Measurements from ENCODE around the gene NOTCH4.

The NOTCH4 gene

GRCh38 chr6:32163559-32164258 is 60.2 kb downstream of the NOTCH4 start:
- DNase-seq (ENCODE audit: low spot score): no peak

- DNase-seq (ENCODE audit: low spot score): no peak
Observed at GRCh38 chr6:32158052-32158451, 65.8 kb downstream of the NOTCH4 start.

GRCh38 chr6:32156891-32157290 is 67.0 kb downstream of the NOTCH4 start:
- DNase-seq (ENCODE audit: low spot score): no peak

GRCh38 chr6:32154514-32155161 is 69.2 kb downstream of the NOTCH4 start:
- DNase-seq (ENCODE audit: low spot score): peak; percentile 78

GRCh38 chr6:32153564-32154513 is 70.0 kb downstream of the NOTCH4 start, which contains the start of gene PPT2:
TSS of gene PPT2 (plus strand) at chr6:32154141. CDS start at chr6:32154595, 454 bp downstream.
- DNase-seq (ENCODE audit: low spot score): peak; percentile 81

GRCh38 chr6:32152769-32153563 is 70.9 kb downstream of the NOTCH4 start:
- DNase-seq (ENCODE audit: low spot score): peak; percentile 18

GRCh38 chr6:32151863-32152768 is 71.8 kb downstream of the NOTCH4 start, which contains the start of gene PRRT1:
TSS of gene PRRT1 (minus strand) at chr6:32151939. CDS start at chr6:32151827, 112 bp downstream.
- no peak for DNase-seq (ENCODE audit: low spot score)

- no peak for DNase-seq (ENCODE audit: low spot score)
Observed at GRCh38 chr6:32151181-32151862, 72.5 kb downstream of the NOTCH4 start.

- DNase-seq (ENCODE audit: low spot score): no peak
Observed at GRCh38 chr6:32149932-32150870, 73.7 kb downstream of the NOTCH4 start.

GRCh38 chr6:32149092-32149755 is 74.6 kb downstream of the NOTCH4 start:
- no peak for DNase-seq (ENCODE audit: low spot score)

GRCh38 chr6:32148289-32149091 is 75.4 kb downstream of the NOTCH4 start:
- DNase-seq (ENCODE audit: low spot score): no peak

- DNase-seq (ENCODE audit: low spot score): no peak
Observed at GRCh38 chr6:32147401-32148132, 76.3 kb downstream of the NOTCH4 start.

GRCh38 chr6:32146687-32147086 is 77.2 kb downstream of the NOTCH4 start:
- no peak for DNase-seq (ENCODE audit: low spot score)

- DNase-seq (ENCODE audit: low spot score): no peak
Observed at GRCh38 chr6:32146287-32146686, 77.6 kb downstream of the NOTCH4 start.
